Endodermal cell (in vitro differentiated cells): ENCODE measurements around the gene NUP107. TPM values are rescaled to one million over a fixed set of nuclear protein-coding genes. Genes with fewer than 3 reads are reported as not detected.

Experiments used
- DNase-seq: peaks from one replicate; pipeline ENCODE4 v3.0.0-alpha.2; 2017
- H3K27ac ChIP-seq: 2 replicates; pipeline ENCODE4 v1.5.1; 2013; ENCODE audit warnings: mild to moderate bottlenecking, low read depth, low read length, moderate library complexity
- H3K27me3 ChIP-seq: 2 replicates; pipeline ENCODE4 v1.6.1; 2013; ENCODE audit warnings: mild to moderate bottlenecking, low read length, moderate library complexity; ENCODE audit not compliant: insufficient read depth, control insufficient read depth, poor library complexity, severe bottlenecking
- H3K36me3 ChIP-seq: 2 replicates; pipeline ENCODE4 v1.7.0; 2013; ENCODE audit warnings: mild to moderate bottlenecking, low read length, moderate library complexity; ENCODE audit not compliant: control insufficient read depth, insufficient read depth
- H3K4me1 ChIP-seq: one replicate; pipeline ENCODE4 v1.7.0; 2013; ENCODE audit warnings: low read length; ENCODE audit not compliant: control insufficient read depth, insufficient read depth
- H3K4me3 ChIP-seq: 2 replicates; pipeline ENCODE4 v1.5.1; 2013; ENCODE audit warnings: mild to moderate bottlenecking, low read length, moderate library complexity
- H3K9ac ChIP-seq: 2 replicates; pipeline ENCODE4 v1.6.1; 2013; ENCODE audit warnings: mild to moderate bottlenecking, low read length, moderate library complexity; ENCODE audit not compliant: poor library complexity, severe bottlenecking; ENCODE audit errors: extremely low read depth
- H3K9me3 ChIP-seq: 2 replicates; pipeline ENCODE4 v1.6.1; 2013; ENCODE audit warnings: mild to moderate bottlenecking, low read length, moderate library complexity; ENCODE audit not compliant: control insufficient read depth
- H3K27ac Mint-ChIP-seq: 2 replicates; pipeline ENCODE4 v1.8.0; 2020; ENCODE audit warnings: mixed read lengths
- H3K27me3 Mint-ChIP-seq: 2 replicates; pipeline ENCODE4 v1.8.0; 2021; ENCODE audit warnings: mild to moderate bottlenecking, mixed read lengths; ENCODE audit not compliant: insufficient read depth
- H3K36me3 Mint-ChIP-seq: 2 replicates; pipeline ENCODE4 v1.8.0; 2020; ENCODE audit warnings: low read depth, mixed read lengths
- H3K4me1 Mint-ChIP-seq: 2 replicates; pipeline ENCODE4 v1.8.0; 2020; ENCODE audit warnings: mixed read lengths
- H3K4me3 Mint-ChIP-seq: 2 replicates; pipeline ENCODE4 v1.8.0; 2020; ENCODE audit warnings: mild to moderate bottlenecking, moderate library complexity, mixed read lengths
- H3K9me3 Mint-ChIP-seq: 2 replicates; pipeline ENCODE4 v1.8.0; 2020; ENCODE audit warnings: mild to moderate bottlenecking, mixed read lengths
- WGBS, 2 experiments: methylation state at CpG; one replicate each; pipeline versions ENCODE4 v1.1.5 to v1.1.7; 2013; ENCODE audit warnings: missing lambda C conversion rate in 2 of 2, mixed read lengths in 1 of 2; ENCODE audit not compliant: insufficient coverage in 1 of 2, insufficient read length in 1 of 2; 5-methylcytosine and 5-hydroxymethylcytosine counted together
- total RNA-seq, 2 donors: library from RNA; stranded (reverse); fragmentation: NEBNext Ultra II Directional in 1 of 2; extraction: Animal tissue kit (Norgen Biotek cat#: 25700) in 1 of 2; gene quantifications; 2 replicates in 1 of 2; 3 replicates in 1 of 2; pipeline ENCODE4 v1.2.1, GENCODE V29; 2021
- TF ChIP-seq, protein P1 (sequence below): fragments of 200-600 bp; sonication (generic); conservative IDR thresholded peaks from 2 replicates; pipeline ENCODE4 v1.5.0; 2021; ENCODE audit warnings: antibody characterized with exemption, mild to moderate bottlenecking

The NUP107 gene
- total RNA-seq, 2 donors from 2014 or later = 116 to 130 TPM

DNA sequence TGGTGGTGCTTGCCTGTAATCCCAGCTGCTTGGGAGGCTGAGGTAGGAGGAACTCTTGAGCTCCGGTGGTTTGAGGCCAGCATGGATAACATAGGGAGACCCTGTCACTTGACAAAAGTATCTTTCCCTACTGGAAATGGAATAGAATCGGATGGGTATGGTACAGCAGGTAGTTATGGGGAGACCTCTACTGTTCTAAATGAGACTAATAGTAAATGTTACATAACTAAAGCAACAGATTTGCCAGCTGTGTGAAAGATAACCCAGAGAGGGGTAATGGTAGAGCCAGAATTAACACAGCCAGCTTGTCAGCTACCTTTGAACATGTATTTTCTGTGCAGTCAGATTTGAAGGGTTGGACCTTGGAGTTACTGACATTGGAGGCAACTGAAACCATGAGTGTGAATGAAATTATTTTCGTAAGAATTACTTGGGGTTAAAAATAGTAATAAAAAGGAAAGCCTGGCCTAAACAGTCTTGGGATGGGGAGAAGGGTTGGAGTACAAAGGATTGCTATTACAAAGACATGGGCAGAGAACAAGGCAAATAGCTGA, 21.7 kb upstream of the NUP107 start:
- no peaks in the 10 kb centered on the region for H3K9me3 Mint-ChIP-seq
- Histone ChIP-seq H3K36me3 (peaks cover 31% of the 10 kb centered on the region), H3K4me1 (no peaks in the 10 kb centered on the region), H3K9ac (no peak overlapping the region), H3K27me3 (no peaks in the 10 kb centered on the region), H3K9me3 (no peaks in the 10 kb centered on the region), H3K4me3 (no peak overlapping the region), H3K27ac (no peak overlapping the region)
- TF ChIP-seq, protein P1, sequence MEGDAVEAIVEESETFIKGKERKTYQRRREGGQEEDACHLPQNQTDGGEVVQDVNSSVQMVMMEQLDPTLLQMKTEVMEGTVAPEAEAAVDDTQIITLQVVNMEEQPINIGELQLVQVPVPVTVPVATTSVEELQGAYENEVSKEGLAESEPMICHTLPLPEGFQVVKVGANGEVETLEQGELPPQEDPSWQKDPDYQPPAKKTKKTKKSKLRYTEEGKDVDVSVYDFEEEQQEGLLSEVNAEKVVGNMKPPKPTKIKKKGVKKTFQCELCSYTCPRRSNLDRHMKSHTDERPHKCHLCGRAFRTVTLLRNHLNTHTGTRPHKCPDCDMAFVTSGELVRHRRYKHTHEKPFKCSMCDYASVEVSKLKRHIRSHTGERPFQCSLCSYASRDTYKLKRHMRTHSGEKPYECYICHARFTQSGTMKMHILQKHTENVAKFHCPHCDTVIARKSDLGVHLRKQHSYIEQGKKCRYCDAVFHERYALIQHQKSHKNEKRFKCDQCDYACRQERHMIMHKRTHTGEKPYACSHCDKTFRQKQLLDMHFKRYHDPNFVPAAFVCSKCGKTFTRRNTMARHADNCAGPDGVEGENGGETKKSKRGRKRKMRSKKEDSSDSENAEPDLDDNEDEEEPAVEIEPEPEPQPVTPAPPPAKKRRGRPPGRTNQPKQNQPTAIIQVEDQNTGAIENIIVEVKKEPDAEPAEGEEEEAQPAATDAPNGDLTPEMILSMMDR = no peak
- H3K27me3 Mint-ChIP-seq = no peaks in the 10 kb centered on the region
- H3K27ac Mint-ChIP-seq = no peak overlapping the region
- H3K4me3 Mint-ChIP-seq = no peak overlapping the region
- H3K4me1 Mint-ChIP-seq = peaks cover 5% of the 10 kb centered on the region
- H3K36me3 Mint-ChIP-seq = peaks cover 20% of the 10 kb centered on the region
- 91 to 100% methylated on average over 3 of the region's 3 CpGs for WGBS, 2 experiments
- DNase-seq = no peak

DNA sequence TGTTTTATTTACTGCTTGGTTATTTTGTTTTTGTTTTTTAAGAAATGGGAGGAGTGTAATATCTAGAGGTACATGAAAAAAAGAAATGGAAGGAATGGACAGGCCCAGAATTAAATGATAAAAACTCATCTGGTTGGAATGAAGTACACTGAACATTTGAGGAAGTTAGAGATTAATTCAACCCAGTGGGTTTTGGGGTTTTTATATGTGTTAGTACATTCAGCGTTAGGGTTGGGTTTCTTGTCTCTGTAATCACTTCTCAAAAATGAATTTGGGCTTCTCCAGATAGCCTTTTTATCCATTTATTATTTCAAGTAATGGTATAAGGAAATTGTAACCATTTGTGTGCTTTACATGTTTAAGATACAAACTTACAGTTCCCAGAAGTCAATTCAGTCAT, 19.5 kb upstream of the NUP107 start:
- H3K36me3 ChIP-seq = peaks cover 13% of the 10 kb centered on the region
- Mint-ChIP-seq H3K4me1 (peaks cover 5% of the 10 kb centered on the region), H3K27ac (no peak overlapping the region), H3K36me3 (peaks cover 8% of the 10 kb centered on the region), H3K9me3 (no peaks in the 10 kb centered on the region), H3K27me3 (no peaks in the 10 kb centered on the region), H3K4me3 (no peak overlapping the region)
- no peak overlapping the region for H3K9ac ChIP-seq
- no CpG with 5 or more reads among the region's 1 CpG for WGBS, 2 experiments
- H3K27me3 ChIP-seq = no peaks in the 10 kb centered on the region
- H3K4me3 ChIP-seq = no peak overlapping the region
- TF ChIP-seq, protein P1 = no peak
- H3K9me3 ChIP-seq = no peaks in the 10 kb centered on the region
- H3K4me1 ChIP-seq = no peaks in the 10 kb centered on the region
- no peak for DNase-seq
- no peak overlapping the region for H3K27ac ChIP-seq

DNA sequence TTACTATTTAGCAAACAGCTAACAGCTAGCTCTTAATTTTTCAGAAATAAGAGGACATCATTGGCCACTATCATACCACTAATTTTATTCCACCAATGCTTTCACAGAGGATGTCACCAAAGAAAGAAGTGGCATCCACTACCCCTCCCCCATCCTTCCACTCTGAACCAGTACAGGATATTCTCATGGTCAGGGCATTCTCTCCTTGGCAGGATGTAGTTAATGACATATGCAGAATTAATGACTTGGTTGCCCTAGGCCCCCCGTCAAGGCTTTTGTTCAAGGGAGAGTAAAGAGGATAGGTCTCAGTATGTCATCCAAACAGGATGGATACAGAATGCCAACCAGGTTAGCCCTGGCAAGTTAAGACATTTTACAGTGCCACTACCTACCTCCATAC, 18.9 kb upstream of the NUP107 start:
- peaks cover 5% of the 10 kb centered on the region for H3K4me1 Mint-ChIP-seq
- Histone ChIP-seq H3K27ac (no peak overlapping the region), H3K36me3 (peaks cover 7% of the 10 kb centered on the region), H3K4me1 (no peaks in the 10 kb centered on the region), H3K4me3 (no peak overlapping the region), H3K9ac (no peak overlapping the region), H3K9me3 (no peaks in the 10 kb centered on the region), H3K27me3 (no peaks in the 10 kb centered on the region)
- H3K9me3 Mint-ChIP-seq = no peaks in the 10 kb centered on the region
- no peak for DNase-seq
- no peak overlapping the region for H3K27ac Mint-ChIP-seq
- no peaks in the 10 kb centered on the region for H3K27me3 Mint-ChIP-seq
- WGBS, 2 experiments = 40 to 63% methylated on average over 1 of the region's 1 CpG
- TF ChIP-seq, protein P1 = no peak
- H3K4me3 Mint-ChIP-seq = no peak overlapping the region
- H3K36me3 Mint-ChIP-seq = peaks cover 5% of the 10 kb centered on the region
